Keratinocyte (primary cell): ENCODE data around the gene SOX2. TPM values are rescaled to one million over a fixed set of nuclear protein-coding genes. Genes with fewer than 3 reads are reported as not detected.

Experiments used
- DNase-seq: peaks from one replicate; pipeline ENCODE4 v3.0.0-alpha.2; 2011; ENCODE audit warnings: low read depth, missing footprints, low spot score
- FAIRE-seq: peaks from 2 replicates; lab custom pipeline; 2011; peaks lifted over from hg19 to GRCh38; lab: Jason Lieb, UNC
- H2AFZ ChIP-seq: 2 replicates; pipeline ENCODE4 v1.6.0; 2012; ENCODE audit warnings: low read length, control low read depth, inconsistent platforms; ENCODE audit not compliant: control insufficient read depth
- H3K27ac ChIP-seq: 2 replicates; pipeline ENCODE4 v1.5.1; 2011; ENCODE audit warnings: low read length; ENCODE audit not compliant: control insufficient read depth, insufficient read depth
- H3K27me3 ChIP-seq: 3 replicates; pipeline ENCODE4 v1.6.0; 2011; ENCODE audit warnings: low read length; ENCODE audit not compliant: control insufficient read depth, insufficient read depth; ENCODE audit errors: extremely low read depth
- H3K36me3 ChIP-seq, 2 experiments: 2 replicates in 1 of 2; 3 replicates in 1 of 2; pipeline ENCODE4 v1.5.1; 2011; ENCODE audit warnings: low read length in 2 of 2, mild to moderate bottlenecking in 1 of 2; ENCODE audit not compliant: control insufficient read depth in 2 of 2, insufficient read depth in 2 of 2; ENCODE audit errors: extremely low read depth in 1 of 2
- H3K4me1 ChIP-seq: 3 replicates; pipeline ENCODE4 v1.5.1; 2011; ENCODE audit warnings: low read length; ENCODE audit not compliant: control insufficient read depth, insufficient read depth; ENCODE audit errors: extremely low read depth
- H3K4me2 ChIP-seq: 3 replicates; pipeline ENCODE4 v1.6.0; 2011; ENCODE audit warnings: low read depth, low read length; ENCODE audit not compliant: control insufficient read depth, insufficient read depth; ENCODE audit errors: extremely low read depth
- H3K4me3 ChIP-seq, 3 experiments: fragments of 200-600 bp in 1 of 3; sonication (generic) in 1 of 3; 2 replicates in 2 of 3; 3 replicates in 1 of 3; pipeline ENCODE4 v1.5.1; 2011 to 2016; ENCODE audit warnings: low read length in 3 of 3, mild to moderate bottlenecking in 3 of 3, control low read depth in 2 of 3, inconsistent platforms in 1 of 3, low read depth in 1 of 3, mixed read lengths in 1 of 3, mixed run types in 1 of 3, moderate library complexity in 1 of 3; ENCODE audit not compliant: control insufficient read depth in 2 of 3, insufficient read depth in 2 of 3; ENCODE audit errors: extremely low read depth in 1 of 3
- H3K79me2 ChIP-seq: 2 replicates; pipeline ENCODE4 v1.6.0; 2012; ENCODE audit warnings: low read length; ENCODE audit not compliant: control insufficient read depth, insufficient read depth
- H3K9ac ChIP-seq: 3 replicates; pipeline ENCODE4 v1.6.0; 2011; ENCODE audit warnings: low read length; ENCODE audit not compliant: control insufficient read depth, insufficient read depth; ENCODE audit errors: extremely low read depth
- H3K9me1 ChIP-seq: 3 replicates; pipeline ENCODE4 v1.6.0; 2011; ENCODE audit warnings: low read length; ENCODE audit not compliant: control insufficient read depth, insufficient read depth; ENCODE audit errors: extremely low read depth
- H3K9me3 ChIP-seq: 2 replicates; pipeline ENCODE4 v1.5.1; 2012; ENCODE audit warnings: low read depth, low read length; ENCODE audit not compliant: control insufficient read depth
- H4K20me1 ChIP-seq: 3 replicates; pipeline ENCODE4 v1.6.0; 2011; ENCODE audit warnings: low read length; ENCODE audit not compliant: control insufficient read depth, insufficient read depth; ENCODE audit errors: extremely low read depth
- EZH2 ChIP-seq: IDR thresholded peaks from one replicate; pipeline ENCODE4 v1.6.1; 2012; ENCODE audit warnings: inconsistent platforms, mild to moderate bottlenecking, low read length, moderate library complexity
- dilution Hi-C: fragments of 300-500 bp; cut with MboI; formaldehyde crosslinking; loops from one replicate; pipeline ENCODE4 v1.7.0; 2020; ENCODE audit warnings: low sequenced_read_pairs; ENCODE audit not compliant: extremely low pct_ligation_motif_present
- polyA plus RNA-seq, 5 experiments: library from polyadenylated mRNA; depleted of rRNA in 3 of 5; stranded (reverse) in 3 of 5; stranded (forward) in 1 of 5; unstranded in 1 of 5; fragments of >200 nt; gene quantifications; 1 replicate in 1 of 5; 2 replicates in 3 of 5; 3 replicates in 1 of 5; pipeline versions ENCODE4 v1.2.1 to v1.2.3, GENCODE V29; 2011 to 2012; ENCODE audit warnings: missing spikeins in 2 of 5, low read depth in 1 of 5, low replicate concordance in 1 of 5
- TF ChIP-seq, protein P1 (sequence below), 3 experiments: IDR thresholded peaks in 1 of 3; conservative IDR thresholded peaks in 1 of 3; optimal IDR thresholded peaks in 1 of 3; 2 replicates in 2 of 3; 3 replicates in 1 of 3; pipeline versions ENCODE3 to v1.5.1; 2011; ENCODE audit warnings: low read length in 3 of 3, mild to moderate bottlenecking in 3 of 3, moderate library complexity in 2 of 3, control low read depth in 1 of 3, inconsistent platforms in 1 of 3; ENCODE audit not compliant: insufficient read depth in 2 of 3; ENCODE audit errors: extremely low read depth in 1 of 3

The SOX2 gene
- polyA plus RNA-seq, 1 donor (not counting 4 experiments of a cell fraction or from before 2014, with no cell fraction given), result not detected

DNA sequence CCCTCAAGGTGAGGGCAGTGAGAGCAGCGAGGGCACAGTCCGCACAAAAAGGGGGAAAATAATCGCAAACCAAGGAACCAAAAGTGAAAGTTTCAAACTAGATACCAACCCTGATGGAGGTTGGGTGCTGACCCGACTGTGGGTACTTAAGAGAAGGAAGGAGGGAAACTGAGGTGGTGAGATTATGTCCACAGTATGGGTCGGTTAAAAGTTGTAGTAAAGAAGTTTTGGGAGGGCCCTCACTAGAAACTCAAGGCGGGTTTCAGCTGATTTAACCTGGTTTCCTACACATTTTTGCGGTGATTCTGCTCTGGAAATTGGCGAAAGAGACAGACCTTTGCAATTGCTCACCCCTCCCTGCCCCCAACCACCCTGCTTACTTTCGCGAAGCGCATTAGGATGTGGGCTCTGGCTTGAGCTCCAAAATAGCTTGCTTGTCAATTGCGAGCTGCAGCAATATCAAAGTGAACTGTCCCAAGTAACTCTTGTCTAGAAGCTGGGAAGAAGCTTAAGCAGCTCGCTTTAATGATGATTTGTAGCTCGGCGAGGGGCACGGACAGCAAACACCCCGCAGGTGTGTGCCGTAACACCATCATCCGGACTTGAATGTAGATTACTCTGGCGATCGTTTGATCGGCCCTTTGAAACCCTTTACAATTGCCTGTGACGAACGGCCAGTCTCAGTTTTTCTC lies 15.8 kb downstream of the SOX2 start:
- H3K36me3 ChIP-seq, result no peaks in the 10 kb centered on the region
- TF ChIP-seq, protein P1, sequence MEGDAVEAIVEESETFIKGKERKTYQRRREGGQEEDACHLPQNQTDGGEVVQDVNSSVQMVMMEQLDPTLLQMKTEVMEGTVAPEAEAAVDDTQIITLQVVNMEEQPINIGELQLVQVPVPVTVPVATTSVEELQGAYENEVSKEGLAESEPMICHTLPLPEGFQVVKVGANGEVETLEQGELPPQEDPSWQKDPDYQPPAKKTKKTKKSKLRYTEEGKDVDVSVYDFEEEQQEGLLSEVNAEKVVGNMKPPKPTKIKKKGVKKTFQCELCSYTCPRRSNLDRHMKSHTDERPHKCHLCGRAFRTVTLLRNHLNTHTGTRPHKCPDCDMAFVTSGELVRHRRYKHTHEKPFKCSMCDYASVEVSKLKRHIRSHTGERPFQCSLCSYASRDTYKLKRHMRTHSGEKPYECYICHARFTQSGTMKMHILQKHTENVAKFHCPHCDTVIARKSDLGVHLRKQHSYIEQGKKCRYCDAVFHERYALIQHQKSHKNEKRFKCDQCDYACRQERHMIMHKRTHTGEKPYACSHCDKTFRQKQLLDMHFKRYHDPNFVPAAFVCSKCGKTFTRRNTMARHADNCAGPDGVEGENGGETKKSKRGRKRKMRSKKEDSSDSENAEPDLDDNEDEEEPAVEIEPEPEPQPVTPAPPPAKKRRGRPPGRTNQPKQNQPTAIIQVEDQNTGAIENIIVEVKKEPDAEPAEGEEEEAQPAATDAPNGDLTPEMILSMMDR (optimal IDR thresholded peaks at IDR 0.05 in 1 of 3, IDR thresholded peaks at IDR 0.05 in 1 of 3, conservative IDR thresholded peaks at IDR 0.05 in 1 of 3; ENCODE audit: extremely low read depth in 1 of 3, insufficient read depth in 2 of 3, low read length in 3 of 3), result no peak
- peak; percentile 64 for TF ChIP-seq EZH2
- H3K27ac ChIP-seq, result no peak overlapping the region
- H3K9ac ChIP-seq, result no peak overlapping the region
- dilution Hi-C loops, result loop anchor here (25.0 kb wide), 1 partner anchor 510 kb away; no protein-coding TSS in a partner anchor
- DNase-seq (no peak), FAIRE-seq (no peak)
- H3K4me1 ChIP-seq, result peaks cover 4% of the 10 kb centered on the region
- peak overlapping the region; percentile 55 for H3K4me2 ChIP-seq
- H3K9me1 ChIP-seq, result no peaks in the 10 kb centered on the region
- peaks cover 85% of the 10 kb centered on the region for H3K27me3 ChIP-seq
- H4K20me1 ChIP-seq, result peaks cover 3% of the 10 kb centered on the region
- H3K9me3 ChIP-seq, result peaks cover 4% of the 10 kb centered on the region
- H3K79me2 ChIP-seq, result no peaks in the 10 kb centered on the region
- H3K4me3 ChIP-seq, result peak overlapping the region in 2 of 3 experiments; percentile 9 to 56
- no peak overlapping the region for H2AFZ ChIP-seq

DNA sequence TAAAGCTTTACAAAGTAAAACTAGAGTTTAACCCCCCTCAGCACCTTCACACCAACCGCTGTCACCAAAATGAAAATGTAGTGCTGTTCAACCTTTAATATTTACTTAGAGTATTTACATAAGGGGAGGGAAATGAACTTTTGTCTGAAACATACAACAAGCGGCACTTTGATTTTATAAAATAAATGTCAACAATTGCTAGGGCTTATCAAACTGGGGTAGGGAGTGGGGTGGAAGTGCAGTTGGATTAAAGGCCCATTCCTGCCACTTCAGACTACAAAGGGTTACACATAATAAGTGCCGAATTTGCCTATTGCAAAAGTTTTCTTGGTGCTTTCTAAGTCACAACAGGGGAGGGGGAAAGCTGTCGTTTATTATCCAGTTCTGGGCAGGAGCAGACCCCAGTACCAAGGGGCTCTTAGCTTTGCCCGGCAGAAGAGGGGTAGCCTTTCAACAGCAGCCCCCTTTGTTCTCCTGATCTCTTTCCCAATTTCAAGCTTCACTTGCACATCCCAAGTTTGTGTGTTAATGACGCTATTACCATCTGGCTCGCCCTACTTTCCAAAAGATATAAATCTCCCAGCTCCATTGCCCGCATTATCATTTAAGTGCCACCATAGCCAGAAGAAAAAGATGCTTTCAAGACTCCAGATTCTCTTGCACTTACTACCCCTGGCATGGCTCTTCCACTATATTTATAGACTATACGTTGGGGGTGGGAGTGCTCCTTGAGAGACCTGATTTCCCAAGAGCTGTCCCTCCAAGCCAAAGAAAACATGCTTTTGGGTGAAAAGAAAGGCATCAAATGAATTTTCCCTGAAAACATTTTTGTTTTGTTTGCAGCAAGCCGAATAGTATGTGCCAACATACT lies 17.0 kb downstream of the SOX2 start:
- TF ChIP-seq, protein P1 (optimal IDR thresholded peaks at IDR 0.05 in 1 of 3, IDR thresholded peaks at IDR 0.05 in 1 of 3, conservative IDR thresholded peaks at IDR 0.05 in 1 of 3; ENCODE audit: extremely low read depth in 1 of 3, insufficient read depth in 2 of 3, low read length in 3 of 3), result no peak
- TF ChIP-seq EZH2, result no peak
- no peak overlapping the region for H3K4me2 ChIP-seq
- H2AFZ ChIP-seq, result no peak overlapping the region
- H3K4me3 ChIP-seq, result no peak overlapping the region
- H3K9me3 ChIP-seq, result peaks cover 4% of the 10 kb centered on the region
- H3K4me1 ChIP-seq, result peaks cover 4% of the 10 kb centered on the region
- no peaks in the 10 kb centered on the region for H3K9me1 ChIP-seq
- no peaks in the 10 kb centered on the region for H3K36me3 ChIP-seq
- dilution Hi-C loops, result loop anchor here (25.0 kb wide), 1 partner anchor 509 kb away; no protein-coding TSS in a partner anchor
- H3K79me2 ChIP-seq, result no peaks in the 10 kb centered on the region
- DNase-seq (no peak), FAIRE-seq (no peak)
- H3K27ac ChIP-seq, result no peak overlapping the region
- peaks cover 3% of the 10 kb centered on the region for H4K20me1 ChIP-seq
- H3K9ac ChIP-seq, result no peak overlapping the region
- peaks cover 74% of the 10 kb centered on the region for H3K27me3 ChIP-seq
